ENCODE results near the gene ITSN1. TPM values are rescaled to one million over a fixed set of nuclear protein-coding genes. Genes with fewer than 3 reads are reported as not detected.

Gene ITSN1
- total and polyA plus RNA-seq, 8 donors, result 6.0 to 83.5 (median 25.4) TPM

GRCh38 chr21:33771976-33772375, 129.7 kb downstream of the ITSN1 start:
- no peaks in the 10 kb centered on the region for H3K27me3 ChIP-seq
- no peak overlapping the region for H3K4me3 ChIP-seq
- H3K9me3 ChIP-seq, result no peaks in the 10 kb centered on the region
- H3K4me1 ChIP-seq, result no peaks in the 10 kb centered on the region
- no peak for DNase-seq
- no peak for TF ChIP-seq CTCF (IDR thresholded peaks at IDR 0.05)
- no peak for TF ChIP-seq POLR2A (IDR thresholded peaks at IDR 0.05)
- no peak for TF ChIP-seq POLR2AphosphoS5 (IDR thresholded peaks at IDR 0.05)
- TF ChIP-seq EP300 (IDR thresholded peaks at IDR 0.05), result no peak
- H3K27ac ChIP-seq, result no peak overlapping the region
- intact Hi-C loops (cut with DNase I; ENCODE audit: low total_unique reads), result no loop called here
- WGBS, 5 donors, result 94 to 98% (median 96%) methylated on average over 18 of the region's 18 CpGs
- H3K36me3 ChIP-seq, result peaks cover 22 to 76% (median 69%) of the 10 kb centered on the region in 4 donors

- H3K4me1 ChIP-seq, result no peaks in the 10 kb centered on the region
- no peak overlapping the region for H3K27ac ChIP-seq
- intact Hi-C loops (cut with DNase I; ENCODE audit: low total_unique reads), result no loop called here
- TF ChIP-seq POLR2AphosphoS5 (IDR thresholded peaks at IDR 0.05) (no peak), EP300 (IDR thresholded peaks at IDR 0.05) (no peak), POLR2A (IDR thresholded peaks at IDR 0.05) (no peak), CTCF (IDR thresholded peaks at IDR 0.05) (no peak)
- peaks cover 20 to 60% (median 57%) of the 10 kb centered on the region in 4 donors for H3K36me3 ChIP-seq
- DNase-seq, result no peak
- no peaks in the 10 kb centered on the region for H3K9me3 ChIP-seq
- 85 to 89% (median 86%) methylated on average over 4 of the region's 4 CpGs for WGBS, 5 donors
- no peak overlapping the region for H3K4me3 ChIP-seq
- no peaks in the 10 kb centered on the region for H3K27me3 ChIP-seq
Measured at GRCh38 chr21:33774551-33774950, 132.2 kb downstream of the ITSN1 start.

- intact Hi-C loops (cut with DNase I; ENCODE audit: low total_unique reads), result no loop called here
- 49 to 68% (median 56%) methylated on average over 2 of the region's 2 CpGs for WGBS, 5 donors
- H3K9me3 ChIP-seq, result no peaks in the 10 kb centered on the region
- no peak for TF ChIP-seq CTCF (IDR thresholded peaks at IDR 0.05)
- TF ChIP-seq POLR2AphosphoS5 (IDR thresholded peaks at IDR 0.05), result no peak
- TF ChIP-seq EP300 (IDR thresholded peaks at IDR 0.05), result no peak
- TF ChIP-seq POLR2A (IDR thresholded peaks at IDR 0.05), result no peak
- H3K4me1 ChIP-seq, result no peaks in the 10 kb centered on the region
- no peak for DNase-seq
- no peak overlapping the region for H3K27ac ChIP-seq
- peaks cover 19 to 56% (median 54%) of the 10 kb centered on the region in 4 donors for H3K36me3 ChIP-seq
- no peaks in the 10 kb centered on the region for H3K27me3 ChIP-seq
- H3K4me3 ChIP-seq, result no peak overlapping the region
Measured at GRCh38 chr21:33775100-33775828, 133.0 kb downstream of the ITSN1 start.

- no peak for DNase-seq
- intact Hi-C loops (cut with DNase I; ENCODE audit: low total_unique reads), result no loop called here
- Histone ChIP-seq H3K4me1 (no peaks in the 10 kb centered on the region), H3K27ac (no peak overlapping the region), H3K4me3 (no peak overlapping the region), H3K36me3 (peaks cover 6 to 34% (median 20%) of the 10 kb centered on the region in 4 donors), H3K27me3 (no peaks in the 10 kb centered on the region), H3K9me3 (no peaks in the 10 kb centered on the region)
- WGBS, 5 donors, result 78 to 91% (median 86%) methylated on average over 2 of the region's 2 CpGs
- TF ChIP-seq EP300 (IDR thresholded peaks at IDR 0.05) (no peak), POLR2A (IDR thresholded peaks at IDR 0.05) (no peak), POLR2AphosphoS5 (IDR thresholded peaks at IDR 0.05) (no peak), CTCF (IDR thresholded peaks at IDR 0.05) (no peak)
Measured at GRCh38 chr21:33780631-33781030, 138.3 kb downstream of the ITSN1 start.
